Activated T-cell treated with anti-CD3 and anti-CD28 coated beads for 48 hours (primary cell): Measurements from ENCODE around the gene TTLL11.
"Not testable (repeated sequence)": the region's sequence is repeated elsewhere in the genome, so short reads cannot be mapped to it uniquely, and the experiment has no call there.

ENCODE experiments used
- DNase-seq: peaks from one replicate; pipeline ENCODE4 v3.0.0-alpha.2; 2020; ENCODE audit warnings: low read depth

TTLL11 gene

DNA sequence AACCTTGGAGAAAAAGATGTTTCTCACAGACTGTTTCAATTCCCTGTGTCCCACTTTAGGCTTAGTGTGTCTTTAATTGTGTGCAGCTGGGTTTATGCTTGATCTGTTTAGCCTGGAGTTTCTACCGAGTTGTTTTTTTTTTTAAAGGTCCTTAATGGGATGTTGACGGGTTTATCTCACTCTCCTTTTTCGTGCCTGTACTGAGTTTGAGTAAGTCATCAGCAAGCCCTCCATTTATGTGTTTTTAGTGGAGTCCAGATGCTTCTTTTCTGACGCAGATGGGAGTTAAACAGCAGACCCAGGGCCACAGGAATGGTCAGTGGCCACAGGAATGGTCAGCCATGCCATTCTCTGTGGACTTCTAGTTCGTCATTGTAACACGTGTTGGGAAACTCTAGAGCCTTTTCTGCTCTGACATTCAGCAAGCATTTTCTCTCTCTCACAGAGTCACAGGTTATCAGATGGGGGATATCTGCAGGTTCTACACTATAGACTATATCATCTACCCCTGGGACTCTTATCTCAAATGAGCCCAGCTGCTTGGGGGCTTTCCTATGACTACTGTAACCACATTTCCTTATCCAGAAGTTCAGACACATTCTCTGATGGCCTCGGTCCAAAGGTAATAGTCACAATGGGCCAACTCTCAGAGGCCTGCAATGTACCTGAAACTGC is 190.5 kb downstream of the TTLL11 start:
- no peak for DNase-seq

DNA sequence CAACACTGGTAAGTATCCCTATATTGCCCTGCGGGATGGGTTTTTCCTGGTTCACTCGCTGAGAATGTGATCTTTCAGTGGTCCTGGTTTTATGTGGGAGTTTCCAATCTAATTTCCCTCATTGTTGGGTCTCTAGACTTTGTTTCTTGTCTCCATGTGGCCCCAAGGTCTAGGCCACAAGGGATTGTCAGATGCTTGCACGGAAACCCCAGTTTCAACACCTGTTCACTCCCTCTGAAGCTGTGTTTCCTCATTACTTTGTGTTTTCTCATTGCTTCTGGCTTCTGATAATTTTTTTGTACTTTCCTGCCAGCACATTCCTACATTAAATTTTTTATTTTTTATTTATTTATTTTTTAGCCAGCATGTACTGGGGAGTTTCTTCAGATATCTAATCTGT is 191.5 kb downstream of the TTLL11 start:
- DNase-seq: no peak

DNA sequence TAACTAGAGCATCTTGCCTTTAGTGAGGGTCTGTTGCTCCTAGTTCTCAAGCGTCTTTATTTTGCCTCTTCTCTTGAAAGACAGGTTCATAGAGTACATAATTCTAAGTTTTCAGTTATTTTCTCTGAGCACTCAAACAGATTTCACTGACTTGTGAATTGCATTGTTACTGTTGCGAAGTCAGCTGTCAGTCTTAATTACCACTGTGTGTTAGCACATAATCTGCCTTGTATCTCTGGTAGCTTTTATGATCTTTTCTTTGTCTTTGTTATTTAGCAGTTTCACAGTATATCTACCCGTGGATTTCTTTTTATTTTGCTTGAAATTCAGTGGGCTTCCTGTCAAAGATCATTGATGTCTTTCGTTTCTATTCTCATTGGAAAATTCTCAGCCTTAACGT is 192.9 kb downstream of the TTLL11 start:
- no peak for DNase-seq

DNA sequence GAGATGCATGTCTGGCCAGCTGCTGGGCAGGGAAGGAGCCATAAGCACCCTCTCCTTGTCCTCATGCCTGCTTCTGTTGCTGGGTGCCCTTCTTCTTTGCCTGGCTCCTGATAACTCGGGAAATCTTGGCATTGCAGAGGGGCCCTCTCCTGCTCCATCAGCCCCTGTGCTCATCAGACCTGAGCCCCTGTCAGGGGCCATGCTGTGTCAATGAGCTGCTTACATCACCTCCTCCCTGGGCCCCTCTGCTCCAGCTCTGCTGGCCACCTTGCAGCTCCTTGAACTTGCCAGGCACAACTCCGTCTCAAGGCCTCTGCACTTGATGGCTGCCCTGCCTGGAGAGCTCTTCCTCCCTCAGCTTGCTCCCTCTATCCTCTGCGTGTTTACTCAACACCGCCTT is 194.3 kb downstream of the TTLL11 start:
- DNase-seq: no peak

DNA sequence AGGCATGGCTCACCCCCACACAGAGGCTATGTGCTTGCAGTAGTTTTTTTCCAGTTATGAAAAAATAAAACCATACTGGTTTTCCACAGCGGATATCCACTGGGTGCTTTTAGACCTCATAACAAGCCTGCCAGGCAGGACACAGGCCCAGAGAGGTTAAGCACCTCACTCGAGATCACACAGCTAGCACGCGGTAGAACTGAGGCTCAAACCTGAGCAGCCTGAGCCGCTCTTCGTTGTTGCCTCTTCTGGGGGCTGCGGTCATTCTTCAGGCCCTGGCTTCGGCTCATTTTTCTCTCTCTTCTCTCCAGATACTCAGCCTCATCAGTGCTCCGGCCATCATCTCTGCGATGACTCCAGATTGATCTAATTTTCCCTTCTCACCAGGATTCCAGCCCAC is 196.0 kb downstream of the TTLL11 start:
- DNase-seq: no peak

DNA sequence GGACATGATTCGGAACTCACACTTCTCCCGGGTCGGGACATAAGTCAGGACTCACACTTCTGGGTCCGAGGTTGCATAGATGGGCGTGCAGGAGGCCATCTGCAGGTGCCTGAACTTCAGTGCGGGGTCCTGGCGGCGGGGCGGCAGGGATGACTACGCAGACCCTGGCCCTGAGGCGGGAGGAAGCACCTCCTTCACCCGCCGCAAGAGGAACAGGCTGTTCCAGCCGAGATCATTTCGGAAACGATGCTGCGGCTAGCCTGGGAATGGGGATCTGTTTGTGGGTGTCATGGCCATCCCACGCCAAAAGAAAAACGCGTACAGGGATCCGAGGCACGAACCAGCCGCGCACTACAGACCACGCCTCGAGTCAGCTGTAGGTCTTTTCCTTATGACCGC is 196.6 kb downstream of the TTLL11 start:
- DNase-seq: no peak

DNA sequence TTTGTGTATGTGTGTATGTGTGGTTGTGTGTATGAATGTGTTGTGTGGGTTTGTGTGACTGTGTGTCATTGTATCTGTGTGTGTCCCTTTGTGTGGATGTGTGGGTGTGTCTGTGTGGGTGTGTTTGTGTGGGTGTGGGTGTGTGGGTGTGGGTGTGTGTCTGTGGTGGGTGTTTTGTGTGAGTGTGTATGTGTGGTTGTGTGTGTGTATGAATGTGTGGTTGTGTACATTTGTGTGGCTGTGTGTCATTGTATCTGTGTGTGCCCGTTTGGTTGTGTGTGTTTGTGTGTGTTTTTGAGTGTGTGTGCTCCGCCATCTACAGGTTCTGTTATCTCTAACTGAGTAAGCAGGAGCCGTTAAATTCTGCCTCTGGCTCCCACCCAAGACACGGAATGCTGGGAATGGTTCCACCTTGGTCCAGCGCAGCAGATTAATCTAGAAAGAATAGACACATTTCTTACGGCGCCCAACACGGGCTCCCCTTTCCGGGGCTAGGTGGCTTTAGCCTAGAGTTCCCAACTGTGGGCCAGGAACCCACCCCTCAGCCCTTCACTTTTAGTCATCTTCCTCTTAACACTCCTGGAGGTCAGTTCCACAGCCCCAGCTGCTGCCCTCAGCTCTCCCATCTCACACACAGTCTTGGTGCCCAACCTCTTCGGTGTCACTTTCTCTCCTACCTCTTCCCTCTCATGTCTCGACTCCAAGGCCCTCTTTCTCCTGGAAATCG is 197.1 kb downstream of the TTLL11 start:
- DNase-seq: no peak

DNA sequence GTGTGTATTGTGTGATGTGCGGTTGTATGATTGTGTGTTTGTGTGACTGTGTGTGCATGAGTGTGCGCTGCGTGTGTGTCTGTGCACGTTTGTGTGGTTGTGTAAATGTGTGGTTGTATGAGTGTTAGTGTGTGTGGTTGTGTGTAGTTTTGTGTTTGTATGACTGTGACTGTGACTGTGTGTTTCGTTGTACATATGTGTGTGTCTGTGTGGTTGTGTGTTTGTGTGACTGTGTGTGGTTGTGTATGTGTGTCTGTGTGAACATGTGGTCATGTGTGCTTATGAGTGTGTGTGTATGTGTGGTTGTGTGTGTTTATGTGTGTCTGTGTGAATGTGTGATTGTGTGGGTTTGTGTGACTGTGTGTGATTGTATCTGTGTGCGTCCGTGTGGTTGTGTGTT is 197.8 kb downstream of the TTLL11 start:
- DNase-seq: no peak

DNA sequence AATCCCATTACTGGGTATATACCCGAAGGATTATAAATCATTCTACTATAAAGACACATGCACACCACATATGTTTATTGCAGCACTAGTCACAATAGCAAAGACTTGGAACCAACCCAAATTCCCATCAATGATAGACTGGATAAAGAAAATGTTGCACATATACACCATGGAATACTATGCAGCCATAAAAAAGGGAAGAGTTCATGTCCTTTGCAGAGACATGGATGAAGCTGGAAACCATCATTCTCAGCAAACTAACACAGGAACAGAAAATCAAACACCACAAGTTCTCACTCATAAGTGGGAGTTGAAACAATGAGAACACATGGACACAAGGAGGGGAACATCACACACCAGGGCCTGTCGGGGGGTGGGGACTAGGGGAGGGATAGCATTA is 198.7 kb downstream of the TTLL11 start:
- not testable (repeated sequence) for DNase-seq

DNA sequence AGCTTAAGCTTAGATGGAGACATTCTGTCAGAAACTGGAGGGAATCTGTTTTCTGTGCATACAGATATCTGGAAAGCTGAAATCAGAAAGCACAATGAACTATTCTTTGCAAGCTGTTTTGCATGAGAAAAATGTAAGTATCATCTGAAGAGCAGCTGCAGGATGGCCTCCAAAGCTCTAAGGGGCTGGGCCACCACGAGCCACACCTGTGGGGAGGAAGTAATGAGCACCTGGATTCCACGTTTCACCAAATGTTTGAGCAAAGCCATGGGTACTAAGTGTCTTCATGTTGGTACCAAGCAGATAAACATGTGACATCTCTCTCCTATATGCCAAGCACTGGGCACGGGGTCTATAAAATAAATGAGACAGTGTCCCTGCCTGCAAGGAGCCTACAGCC is 199.3 kb downstream of the TTLL11 start:
- no peak for DNase-seq

DNA sequence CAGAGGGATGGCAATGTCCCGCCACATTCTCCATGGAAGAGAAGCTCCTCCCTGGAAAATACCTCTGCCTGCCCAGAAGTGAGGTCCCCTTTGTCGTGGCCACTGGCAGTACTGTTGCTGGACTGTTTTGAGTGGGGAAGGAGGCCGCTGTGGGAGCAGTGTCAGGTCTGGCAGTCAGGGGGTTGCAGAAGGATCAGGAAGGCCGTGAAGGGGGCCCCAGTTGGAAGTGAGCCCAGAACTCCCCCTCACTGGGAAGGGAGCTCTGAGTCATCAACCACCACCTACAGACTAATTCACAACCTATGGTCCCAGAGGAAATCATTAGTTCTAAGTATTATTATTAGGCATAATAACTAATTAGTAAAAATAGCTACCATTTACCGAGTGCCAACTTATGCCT is 200.4 kb downstream of the TTLL11 start:
- DNase-seq: no peak

DNA sequence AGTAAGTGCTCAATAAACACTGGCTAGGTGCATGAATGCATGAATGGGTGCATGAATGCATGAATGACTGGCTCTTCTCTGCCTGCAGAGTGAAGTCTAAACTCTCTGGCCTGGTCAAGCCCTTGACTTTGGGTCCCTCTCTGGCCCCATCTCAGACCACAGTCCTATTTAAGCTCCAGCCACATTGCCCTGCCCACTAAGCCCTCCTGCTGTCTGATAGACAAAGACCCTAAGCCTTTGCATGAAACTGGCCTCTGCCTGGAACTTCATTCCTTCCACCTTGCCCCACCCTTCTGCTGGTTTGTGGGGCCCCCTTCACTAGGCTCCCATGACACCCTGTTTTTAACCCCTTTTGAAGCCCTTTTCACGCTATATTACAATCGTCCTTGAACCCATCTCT is 202.4 kb downstream of the TTLL11 start:
- no peak for DNase-seq

DNA sequence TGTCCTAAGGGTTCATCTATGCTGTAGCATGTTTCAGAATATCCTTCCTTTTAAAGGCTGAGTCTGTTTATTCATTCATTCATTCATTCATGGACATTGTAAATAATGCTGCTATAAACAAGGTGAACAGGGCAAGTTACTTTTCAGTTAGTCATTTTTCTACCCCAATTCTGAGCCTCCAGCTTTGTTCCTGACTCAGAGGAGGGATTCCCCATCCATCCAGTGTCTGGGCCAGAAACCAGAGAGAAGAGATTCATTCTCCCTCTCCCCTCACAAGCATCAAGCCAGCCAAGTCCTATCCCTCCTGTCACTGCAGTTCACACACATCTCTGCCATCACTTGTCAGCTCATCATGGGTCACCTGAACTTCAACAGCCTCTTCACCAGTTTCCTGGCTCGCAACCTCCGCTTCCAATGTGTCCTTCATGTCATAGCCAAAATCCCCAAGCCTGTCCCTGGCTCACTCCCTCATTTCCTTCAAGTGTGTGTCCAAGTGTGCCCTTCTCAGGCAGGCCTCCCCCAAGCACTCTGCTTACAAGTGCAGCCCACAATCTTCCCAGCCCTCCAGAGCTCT is 203.0 kb downstream of the TTLL11 start:
- no peak for DNase-seq

DNA sequence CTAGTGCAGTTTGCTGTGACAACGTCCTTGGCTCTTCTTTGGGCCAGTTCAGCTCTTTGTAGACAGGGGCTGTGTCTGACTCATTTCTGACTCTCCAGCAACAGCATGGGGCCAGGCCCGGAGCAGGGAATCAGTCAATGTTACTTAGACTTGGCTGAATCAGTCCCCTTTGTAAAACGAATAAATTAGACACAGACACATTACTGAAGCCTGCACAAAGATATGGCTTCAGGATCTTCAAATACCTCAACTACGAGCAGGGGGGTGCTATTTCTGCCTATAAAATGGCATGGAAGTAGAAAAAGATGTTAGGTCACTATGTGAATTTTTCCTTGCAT is 204.7 kb downstream of the TTLL11 start:
- no peak for DNase-seq

DNA sequence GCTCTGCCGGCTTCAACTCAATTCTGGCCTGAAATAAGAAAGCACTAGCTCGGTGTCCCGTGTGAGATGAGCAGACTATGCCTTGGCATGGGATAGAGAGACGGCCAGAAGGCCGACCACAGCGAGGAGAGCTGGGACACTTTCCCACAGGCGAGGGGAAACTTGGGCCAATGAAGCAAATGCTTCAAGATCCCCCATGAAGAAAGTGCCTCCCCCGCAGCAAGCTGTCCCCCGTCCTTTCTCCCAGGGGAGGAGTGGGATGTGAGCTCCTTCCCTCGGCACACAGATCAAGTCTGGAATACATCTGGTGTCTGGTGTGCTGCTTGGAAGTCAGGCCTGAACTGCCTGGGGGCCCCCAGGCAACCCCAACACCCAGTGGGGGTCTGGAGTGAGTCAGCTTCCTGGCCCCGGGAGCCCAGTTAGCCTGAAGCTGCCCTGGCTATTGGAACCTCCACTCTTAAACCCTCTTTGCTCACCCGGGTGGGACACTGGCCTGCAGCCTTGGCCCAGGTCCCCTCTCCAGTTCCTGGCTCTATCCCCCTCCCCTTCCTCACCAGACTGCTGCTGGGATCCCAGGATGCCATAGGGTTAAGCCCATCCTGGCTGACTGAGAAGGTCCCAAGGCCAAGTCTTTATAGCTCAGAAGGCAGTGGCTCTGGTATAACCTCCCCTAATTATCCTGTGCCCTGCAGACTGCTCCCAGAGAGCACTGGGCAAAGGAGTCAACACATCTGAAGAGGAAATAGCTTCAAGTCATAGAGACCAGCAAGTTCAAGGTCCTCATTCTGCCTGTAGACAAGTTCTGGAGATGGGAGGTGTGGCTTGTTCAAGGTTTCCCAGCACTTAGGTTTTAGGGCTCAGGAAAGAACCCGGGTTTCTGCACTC is 205.3 kb downstream of the TTLL11 start:
- DNase-seq: no peak

DNA sequence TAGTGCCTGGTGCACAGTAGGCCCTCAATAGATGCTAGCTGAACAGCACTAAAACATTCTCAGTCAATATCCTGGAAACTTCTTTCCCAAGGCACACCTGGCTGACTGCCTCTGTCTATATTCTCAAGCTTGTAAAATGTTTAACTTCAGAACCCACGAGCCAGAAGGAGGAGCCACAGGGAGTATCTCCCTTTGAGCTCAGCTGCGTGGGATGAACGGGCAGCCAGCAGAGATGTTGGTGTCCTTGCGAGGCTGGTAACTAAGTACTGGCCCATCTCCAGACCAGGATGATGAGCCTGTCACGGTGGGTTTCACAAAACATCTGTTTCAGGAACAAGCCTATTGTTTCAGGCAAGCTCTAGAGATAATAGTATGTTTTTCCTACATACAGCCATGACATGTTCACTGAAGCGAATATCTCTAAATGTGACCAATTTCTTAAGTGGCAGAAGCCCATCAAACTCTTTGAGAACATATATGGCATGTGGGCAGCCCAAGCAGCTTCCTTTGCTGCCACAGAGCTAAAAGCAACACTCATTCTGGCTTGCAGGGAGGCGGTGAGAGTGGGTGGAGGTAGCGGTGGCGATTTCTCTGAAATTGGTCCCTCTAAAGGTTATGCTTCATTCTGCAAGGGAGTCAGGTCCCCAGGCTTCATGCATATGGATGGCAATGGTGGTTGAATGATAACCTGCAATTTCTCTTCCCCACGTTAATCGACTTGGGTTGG is 206.2 kb downstream of the TTLL11 start:
- DNase-seq: peak; percentile 22

DNA sequence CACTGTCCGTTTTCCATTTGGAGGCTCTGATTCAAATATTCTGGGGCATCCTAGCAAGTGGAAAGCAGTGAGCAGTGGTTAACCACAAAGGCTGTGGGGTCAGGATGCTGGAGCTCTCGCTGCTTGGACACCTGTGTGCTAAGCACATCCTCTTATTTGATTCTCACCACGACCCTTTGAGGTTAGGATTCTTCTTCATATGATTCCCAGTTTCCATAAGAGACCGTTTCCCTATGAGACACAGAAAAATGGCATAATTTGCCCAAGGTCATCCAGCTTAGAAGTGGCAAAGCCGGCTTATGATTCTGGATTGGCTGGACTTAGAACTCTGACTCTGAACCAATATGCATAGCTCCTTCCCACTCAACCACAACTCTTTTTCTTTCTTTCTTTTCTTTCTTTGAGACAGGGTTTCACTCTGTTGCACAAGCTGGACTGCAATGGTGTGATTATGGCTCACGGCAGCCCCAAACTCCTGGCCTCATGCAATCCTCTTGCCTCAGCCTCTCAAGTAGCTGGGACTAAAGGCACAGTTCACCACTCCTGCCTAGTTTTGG is 207.7 kb downstream of the TTLL11 start:
- no peak for DNase-seq

DNA sequence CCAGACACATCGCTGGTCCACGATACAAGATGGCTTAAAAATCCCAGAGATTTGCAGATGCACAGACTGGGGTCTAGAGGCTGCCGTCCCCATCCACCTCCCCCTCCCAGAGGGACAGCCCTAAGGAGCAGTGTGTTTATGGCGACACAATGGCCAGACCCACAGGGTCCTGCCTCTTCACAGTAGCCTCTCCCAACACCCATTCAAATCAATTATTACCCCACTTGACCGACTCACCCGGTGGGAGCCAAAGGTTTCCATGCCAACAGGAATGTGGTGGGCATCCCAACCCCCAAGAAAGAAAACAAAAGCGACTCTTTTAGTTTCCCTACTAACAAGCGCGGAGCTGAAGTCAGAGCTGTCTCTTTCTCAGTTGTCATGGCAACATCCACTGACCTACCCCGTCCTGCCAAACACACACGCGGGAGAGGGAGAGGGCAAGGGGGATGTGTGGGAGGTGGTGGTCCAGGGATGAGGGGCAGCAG is 209.0 kb downstream of the TTLL11 start:
- DNase-seq: no peak

DNA sequence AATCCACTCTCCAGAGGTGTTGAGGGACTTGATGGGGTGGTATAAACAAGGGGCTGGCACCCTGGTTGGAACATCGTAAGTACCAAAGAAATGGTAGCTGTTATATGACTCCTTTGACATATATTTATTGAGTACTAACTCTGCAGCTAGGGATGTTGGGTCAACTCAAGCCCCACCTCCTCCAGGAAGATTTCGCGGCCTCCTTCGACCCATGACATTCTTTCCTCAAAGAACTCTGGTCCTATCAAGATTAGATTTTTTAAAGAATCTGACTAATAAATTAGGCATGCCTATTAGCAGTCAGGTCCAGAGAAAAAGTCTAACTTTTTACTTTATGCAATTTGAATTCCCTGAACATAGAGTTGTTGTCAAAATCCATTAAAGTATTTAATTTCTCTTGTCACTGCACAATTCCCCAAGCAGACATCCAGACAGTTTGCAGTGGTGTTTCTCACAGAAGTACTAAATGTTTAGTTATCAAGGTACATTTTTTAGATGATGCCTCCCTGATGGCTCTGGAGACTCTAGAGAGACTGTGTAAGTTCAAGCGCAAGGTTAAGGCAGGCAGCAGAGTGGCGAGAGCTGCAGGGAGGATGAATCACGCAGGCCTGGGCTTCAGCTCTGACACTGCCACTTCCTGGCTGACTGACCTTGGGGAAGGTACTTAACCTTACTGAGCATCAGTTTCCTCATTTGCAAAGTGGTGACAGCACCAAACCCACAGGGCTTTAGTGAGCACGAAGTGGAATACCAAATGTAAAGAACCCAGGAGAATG is 209.6 kb downstream of the TTLL11 start:
- DNase-seq: no peak

DNA sequence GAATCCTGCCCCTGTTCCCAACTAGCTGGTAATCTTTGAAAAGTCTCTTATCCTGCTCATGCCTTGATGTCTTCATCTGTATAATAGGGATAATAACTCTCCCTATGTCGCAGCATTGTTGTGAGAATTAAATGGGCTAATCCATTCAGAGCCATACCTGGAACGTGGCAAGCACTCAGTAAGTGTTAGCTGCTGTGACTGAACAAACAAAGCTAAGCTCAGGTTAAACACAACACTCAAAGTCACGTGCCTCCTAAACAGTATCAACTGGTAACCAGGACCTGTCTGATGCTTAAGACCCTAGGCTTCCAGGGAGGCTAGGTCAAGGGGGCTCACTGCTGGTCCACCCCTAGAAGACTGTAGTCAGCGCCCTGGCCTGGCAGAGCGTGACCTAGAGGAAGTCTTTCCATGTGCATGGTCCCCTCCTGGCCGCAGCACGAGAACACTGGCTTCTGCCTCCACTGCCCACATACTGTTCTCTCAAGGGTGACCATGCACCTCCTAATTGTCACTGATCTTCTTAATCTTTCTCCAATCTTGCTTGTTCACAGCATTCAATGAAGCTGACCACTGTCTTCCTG is 211.1 kb downstream of the TTLL11 start:
- DNase-seq: no peak
